ENCODE results near the gene ZNF217. TPM values are rescaled to one million over a fixed set of nuclear protein-coding genes. Genes with fewer than 3 reads are reported as not detected.
"Not testable (repeated sequence)": the region's sequence is repeated elsewhere in the genome, so short reads cannot be mapped to it uniquely, and the experiment has no call there.

Gene ZNF217
- total RNA-seq, 5 donors from 2014 or later (not counting 1 experiment from before 2014, with no cell fraction given), result 57.6 to 92.4 (median 87.5) TPM

DNA sequence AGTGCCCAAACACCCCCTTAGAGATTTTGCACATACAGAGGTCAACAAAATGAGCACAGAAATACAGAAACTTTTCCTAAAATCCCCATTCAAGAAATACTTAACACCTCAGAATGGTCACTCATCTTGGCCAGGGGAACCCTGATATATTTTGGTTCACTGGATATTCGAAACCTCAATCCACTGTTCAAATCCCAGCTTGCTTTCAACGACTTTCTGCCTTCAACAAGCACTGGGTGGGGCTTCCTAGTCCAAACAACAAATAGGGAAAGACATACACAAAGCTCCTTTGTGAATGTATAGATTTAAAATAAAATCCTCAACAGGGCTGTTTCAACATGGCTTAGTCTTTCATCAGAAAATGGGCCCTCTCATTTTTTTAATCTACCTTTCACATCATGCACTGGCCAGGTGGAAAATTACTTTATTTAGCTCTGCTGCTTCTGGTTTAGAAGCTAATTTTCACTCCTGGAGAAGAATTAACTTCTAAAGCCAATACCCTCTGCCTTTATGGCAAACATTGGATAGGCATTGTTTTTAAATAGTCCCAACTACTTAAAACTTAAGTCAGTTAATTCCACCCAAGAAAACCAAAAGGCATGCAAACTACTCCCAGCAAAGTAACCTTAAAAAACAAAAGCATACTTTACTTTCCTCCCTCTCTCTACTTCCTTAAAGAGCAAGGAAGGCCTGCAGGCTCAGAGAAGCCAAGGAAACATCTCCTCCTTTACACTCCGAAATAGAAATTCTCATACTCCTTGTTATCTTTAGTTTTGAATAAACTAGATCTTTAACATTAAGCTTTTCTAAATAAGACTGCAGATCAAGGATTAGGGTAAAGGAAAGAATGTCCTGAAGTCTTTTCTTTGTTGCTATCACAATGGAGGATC lies 9.7 kb downstream of the ZNF217 start:
- H3K9me3 Mint-ChIP-seq; ATAC-seq (replicated peaks in 1 of 4); DNase-seq; H3K9me3 ChIP-seq; H3K27me3 Mint-ChIP-seq; H3K4me3 ChIP-seq (ENCODE audit: control insufficient read depth in 1 of 2, extremely low read depth in 1 of 2, low read length in 1 of 2); H3K27me3 ChIP-seq (replicated peaks in 1 of 2; ENCODE audit: control insufficient read depth in 2 of 2, extremely low read depth in 1 of 2, insufficient read depth in 2 of 2, low read length in 1 of 2): not testable (repeated sequence)
- ChIA-PET CTCF (interaction anchor here in 1 of 2 donors (1.1 to 1.9 kb wide), 6 partner anchors 8 to 356 kb away, joined by 4 to 6 read pairs (median 6); no protein-coding TSS in a partner anchor), POLR2A (interaction anchor here in 1 of 2 donors (0.5 to 0.6 kb wide), 2 partner anchors 26 to 59 kb away, joined by 4 to 5 read pairs; no protein-coding TSS in a partner anchor)
- Histone ChIP-seq H3K36me3 (ENCODE audit: control insufficient read depth in 2 of 2, extremely low read depth in 1 of 2, insufficient read depth in 1 of 2, low read length in 1 of 2) (peaks cover 3 to 31% of the 10 kb centered on the region in 2 donors), H3K27ac (ENCODE audit: low read length) (peak overlapping the region; percentile 84), H3K4me1 (ENCODE audit: control insufficient read depth in 1 of 2, extremely low read depth in 1 of 2, insufficient read depth in 2 of 2, low read length in 2 of 2) (peaks cover 50 to 61% of the 10 kb centered on the region in 2 experiments)
- peaks cover 82 to 88% (median 84%) of the 10 kb centered on the region in 3 donors for H3K4me1 Mint-ChIP-seq
- H3K27ac Mint-ChIP-seq, result peak overlapping the region; percentile 92 to 95
- H3K36me3 Mint-ChIP-seq, result peaks cover 20% of the 10 kb centered on the region
- WGBS (ENCODE audit: insufficient coverage), result no CpG with 5 or more reads among the region's 3 CpGs
- peak overlapping the region; percentile 47 to 90 (median 78) for H3K4me3 Mint-ChIP-seq

DNA sequence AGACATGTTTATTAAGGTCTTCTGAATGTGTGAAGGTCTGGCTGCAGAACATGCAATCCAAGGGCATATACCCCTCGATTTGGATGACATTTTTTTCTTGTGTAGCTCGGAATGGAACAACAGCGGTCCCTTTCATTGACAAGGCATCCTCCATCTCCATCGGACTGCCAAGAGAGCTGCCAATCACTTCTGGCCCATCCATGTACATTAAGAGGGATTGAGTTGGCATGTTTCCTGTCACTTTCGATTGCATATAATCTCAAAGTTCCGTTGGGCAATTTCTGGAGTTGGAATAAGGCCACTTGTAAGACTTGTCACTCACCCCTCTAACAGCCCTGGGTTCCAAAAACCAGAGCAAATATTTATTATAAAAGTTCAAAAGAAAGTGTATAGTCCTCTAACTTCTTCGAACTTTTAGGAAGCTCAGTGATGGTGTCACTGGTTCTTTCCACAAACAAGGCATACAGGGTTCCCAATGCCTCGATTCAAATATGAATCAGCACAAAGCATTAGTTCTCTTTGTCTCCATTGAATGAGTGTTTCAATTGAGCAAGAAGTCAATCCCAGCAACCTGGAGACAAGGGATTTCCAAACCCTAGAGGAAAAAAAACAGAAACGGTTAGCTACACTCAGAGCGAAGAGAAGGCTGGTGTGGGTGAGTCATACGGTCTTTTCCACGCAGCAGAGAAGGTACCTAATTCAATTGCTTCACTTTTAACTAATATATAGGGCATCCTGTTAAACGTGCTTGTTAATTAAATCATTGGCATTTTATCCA lies 10.9 kb downstream of the ZNF217 start:
- Mint-ChIP-seq H3K27ac (peak overlapping the region; percentile 92 to 95), H3K27me3 (no peaks in the 10 kb centered on the region), H3K4me3 (peak overlapping the region; percentile 78 to 90 (median 81)), H3K36me3 (peaks cover 22% of the 10 kb centered on the region), H3K4me1 (peaks cover 88 to 93% (median 91%) of the 10 kb centered on the region in 3 donors), H3K9me3 (no peaks in the 10 kb centered on the region)
- ATAC-seq (replicated peaks in 1 of 4) (peak; percentile 38 to 57 (median 53)), DNase-seq (peak in 14 of 35 experiments; percentile 11 to 77 (median 34))
- peaks cover 3 to 35% of the 10 kb centered on the region in 2 donors for H3K36me3 ChIP-seq (ENCODE audit: control insufficient read depth in 2 of 2, extremely low read depth in 1 of 2, insufficient read depth in 1 of 2, low read length in 1 of 2)
- no CpG with 5 or more reads among the region's 13 CpGs for WGBS (ENCODE audit: insufficient coverage)
- H3K4me1 ChIP-seq (ENCODE audit: control insufficient read depth in 1 of 2, extremely low read depth in 1 of 2, insufficient read depth in 2 of 2, low read length in 2 of 2), result peaks cover 58 to 68% of the 10 kb centered on the region in 2 experiments
- H3K27me3 ChIP-seq (replicated peaks in 1 of 2; ENCODE audit: control insufficient read depth in 2 of 2, extremely low read depth in 1 of 2, insufficient read depth in 2 of 2, low read length in 1 of 2), result no peaks in the 10 kb centered on the region
- H3K4me3 ChIP-seq (ENCODE audit: control insufficient read depth in 1 of 2, extremely low read depth in 1 of 2, low read length in 1 of 2), result peak overlapping the region; percentile 4 to 53
- ChIA-PET CTCF (interaction anchor here in 1 of 2 donors (0.6 to 1.9 kb wide), 9 partner anchors 9 to 357 kb away, joined by 3 to 6 read pairs (median 5); no protein-coding TSS in a partner anchor), POLR2A (interaction anchor here (0.6 to 0.7 kb wide), 3 partner anchors 27 to 382 kb away, joined by 3 to 4 read pairs (median 3); no protein-coding TSS in a partner anchor)
- peak overlapping the region; percentile 84 for H3K27ac ChIP-seq (ENCODE audit: low read length)
- H3K9me3 ChIP-seq, result no peaks in the 10 kb centered on the region

DNA sequence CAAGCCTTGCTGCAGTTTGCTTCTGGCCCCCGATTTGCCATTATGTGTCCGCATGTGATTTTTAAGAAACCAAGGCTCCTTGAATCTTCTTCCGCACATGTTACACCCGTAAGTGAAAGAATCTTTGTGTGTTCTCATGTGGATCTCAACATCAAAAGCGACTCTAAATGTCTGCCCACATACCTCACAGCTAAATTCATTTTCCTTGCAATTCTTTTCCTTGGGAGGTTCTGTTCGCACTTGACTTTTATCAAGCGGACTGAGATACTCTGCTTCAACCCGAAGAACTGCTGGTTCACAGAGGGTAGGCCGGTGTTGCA lies 11.4 kb downstream of the ZNF217 start:
- ChIA-PET CTCF (interaction anchor here (0.6 to 1.9 kb wide), 9 partner anchors 10 to 358 kb away, joined by 3 to 6 read pairs (median 5); no protein-coding TSS in a partner anchor), POLR2A (interaction anchor here in 1 of 2 donors (0.6 kb wide), 1 partner anchor 290 kb away, joined by 3 read pairs; no protein-coding TSS in a partner anchor)
- H3K4me1 Mint-ChIP-seq, result peaks cover 92 to 97% (median 94%) of the 10 kb centered on the region in 3 donors
- peak overlapping the region; percentile 53 to 60 for H3K4me3 ChIP-seq (ENCODE audit: control insufficient read depth in 1 of 2, extremely low read depth in 1 of 2, low read length in 1 of 2)
- peak overlapping the region; percentile 78 to 90 (median 81) for H3K4me3 Mint-ChIP-seq
- H3K27ac ChIP-seq (ENCODE audit: low read length), result peak overlapping the region; percentile 84
- H3K36me3 Mint-ChIP-seq, result peaks cover 28% of the 10 kb centered on the region
- no peaks in the 10 kb centered on the region for H3K27me3 Mint-ChIP-seq
- WGBS (ENCODE audit: insufficient coverage), result 7% methylated on average over 6 of the region's 9 CpGs
- peaks cover 61 to 66% of the 10 kb centered on the region in 2 experiments for H3K4me1 ChIP-seq (ENCODE audit: control insufficient read depth in 1 of 2, extremely low read depth in 1 of 2, insufficient read depth in 2 of 2, low read length in 2 of 2)
- H3K9me3 ChIP-seq, result no peaks in the 10 kb centered on the region
- H3K27me3 ChIP-seq (replicated peaks in 1 of 2; ENCODE audit: control insufficient read depth in 2 of 2, extremely low read depth in 1 of 2, insufficient read depth in 2 of 2, low read length in 1 of 2), result no peaks in the 10 kb centered on the region
- H3K36me3 ChIP-seq (ENCODE audit: control insufficient read depth in 2 of 2, extremely low read depth in 1 of 2, insufficient read depth in 1 of 2, low read length in 1 of 2), result peaks cover 3 to 41% of the 10 kb centered on the region in 2 donors
- ATAC-seq (replicated peaks in 1 of 4) (peak in 3 of 4 experiments; percentile 6 to 16 (median 11)), DNase-seq (peak in 1 of 35 experiments; percentile 53)
- H3K9me3 Mint-ChIP-seq, result no peaks in the 10 kb centered on the region
- peak overlapping the region; percentile 92 to 95 for H3K27ac Mint-ChIP-seq

DNA sequence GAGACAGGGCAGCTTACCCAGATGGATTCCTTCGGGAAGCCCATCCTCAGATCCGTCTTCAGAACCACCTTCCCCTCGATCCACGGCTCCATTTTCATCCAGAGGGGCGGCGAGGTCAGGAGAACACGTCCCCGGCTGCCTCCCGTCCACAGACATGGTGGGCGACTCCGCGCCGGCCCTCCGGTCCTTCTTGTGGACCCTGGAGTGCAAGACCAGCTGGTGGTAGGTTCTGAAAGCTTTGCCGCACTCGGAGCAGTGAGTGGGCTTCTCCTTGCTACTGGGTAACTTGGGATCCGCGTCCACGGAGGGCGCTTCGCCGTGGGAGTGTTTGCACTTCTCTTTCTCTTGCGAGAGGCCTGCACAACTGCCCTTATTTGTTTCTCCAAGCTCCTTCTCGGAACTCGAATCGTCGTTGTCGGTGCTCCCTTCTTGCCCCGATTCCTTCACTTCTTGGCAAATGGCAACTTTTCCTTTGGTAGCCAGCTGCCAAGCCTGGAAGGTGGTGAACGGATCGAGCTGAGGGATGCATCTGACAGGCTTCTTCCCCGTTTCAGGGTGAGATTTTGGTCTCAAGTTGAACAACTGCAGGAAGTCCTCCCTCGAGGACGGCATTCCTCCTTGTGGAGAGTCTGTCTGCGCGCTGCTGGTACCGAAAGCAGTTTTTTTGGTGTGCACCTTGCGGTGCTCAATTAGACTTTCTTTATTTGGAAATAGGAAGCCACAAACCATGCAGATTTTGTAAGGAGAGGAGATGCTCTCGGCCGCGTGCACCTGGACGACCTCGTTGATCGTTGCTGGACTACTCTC lies 12.0 kb downstream of the ZNF217 start:
- Histone ChIP-seq H3K4me1 (ENCODE audit: control insufficient read depth in 1 of 2, extremely low read depth in 1 of 2, insufficient read depth in 2 of 2, low read length in 2 of 2) (peaks cover 60 to 62% of the 10 kb centered on the region in 2 experiments), H3K27ac (ENCODE audit: low read length) (peak overlapping the region; percentile 84), H3K9me3 (no peaks in the 10 kb centered on the region), H3K4me3 (ENCODE audit: control insufficient read depth in 1 of 2, extremely low read depth in 1 of 2, low read length in 1 of 2) (peak overlapping the region; percentile 53 to 60), H3K27me3 (replicated peaks in 1 of 2; ENCODE audit: control insufficient read depth in 2 of 2, extremely low read depth in 1 of 2, insufficient read depth in 2 of 2, low read length in 1 of 2) (no peaks in the 10 kb centered on the region), H3K36me3 (ENCODE audit: control insufficient read depth in 2 of 2, extremely low read depth in 1 of 2, insufficient read depth in 1 of 2, low read length in 1 of 2) (peaks cover 3 to 46% of the 10 kb centered on the region in 2 donors)
- Mint-ChIP-seq H3K36me3 (peaks cover 33% of the 10 kb centered on the region), H3K4me1 (peaks cover 93 to 97% (median 94%) of the 10 kb centered on the region in 3 donors), H3K4me3 (peak overlapping the region; percentile 78 to 90 (median 81)), H3K9me3 (no peaks in the 10 kb centered on the region), H3K27me3 (no peaks in the 10 kb centered on the region), H3K27ac (peak overlapping the region; percentile 92 to 95)
- CTCF ChIA-PET, result interaction anchor here (0.5 to 1.9 kb wide), 5 partner anchors 10 to 355 kb away, joined by 3 to 6 read pairs (median 5); no protein-coding TSS in a partner anchor
- 33% methylated on average over 31 of the region's 44 CpGs for WGBS (ENCODE audit: insufficient coverage)
- ATAC-seq (replicated peaks in 1 of 4) (peak in 2 of 4 experiments; percentile 10 to 19), DNase-seq (peak in 9 of 35 experiments; percentile 10 to 56 (median 29))
- POLR2A ChIA-PET, result interaction anchor here (0.5 to 0.6 kb wide), 2 partner anchors 13 to 290 kb away, joined by 3 read pairs; no protein-coding TSS in a partner anchor

DNA sequence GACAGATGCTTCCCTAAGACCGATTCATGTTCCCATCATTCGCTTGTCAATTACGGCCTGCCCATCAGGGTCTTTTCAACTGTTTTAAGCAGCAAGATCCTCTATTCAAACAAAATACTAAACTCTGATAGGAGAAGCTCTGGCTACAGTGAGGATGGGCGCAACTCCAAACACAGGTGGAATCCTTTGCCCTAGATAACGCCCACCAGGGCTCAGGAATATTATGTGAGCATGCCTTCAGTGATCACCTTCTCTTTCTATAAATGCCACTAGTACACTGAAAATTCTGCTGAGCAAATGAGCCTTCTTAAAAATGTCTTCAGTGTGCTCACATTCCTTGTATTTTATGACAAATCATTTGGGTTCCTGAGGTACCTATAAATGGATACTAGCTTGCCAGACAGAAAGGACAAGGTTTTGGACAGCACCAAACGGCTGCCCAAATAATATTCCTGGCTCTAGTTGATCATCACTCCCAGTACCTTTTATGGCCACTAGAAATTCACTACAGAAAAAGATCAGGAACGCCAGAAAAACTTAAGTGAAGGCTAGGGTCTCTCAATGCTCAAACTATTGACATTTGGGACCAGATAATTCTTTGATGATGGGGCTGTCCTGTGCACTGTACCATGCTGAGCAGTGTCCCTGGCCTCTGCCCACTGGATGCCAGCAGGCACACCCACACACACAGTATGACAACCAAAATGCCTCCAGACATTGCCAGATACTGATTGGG lies 13.1 kb downstream of the ZNF217 start:
- Histone ChIP-seq H3K9me3 (no peaks in the 10 kb centered on the region), H3K4me3 (ENCODE audit: control insufficient read depth in 1 of 2, extremely low read depth in 1 of 2, low read length in 1 of 2) (peak overlapping the region; percentile 53 to 67), H3K27me3 (replicated peaks in 1 of 2; ENCODE audit: control insufficient read depth in 2 of 2, extremely low read depth in 1 of 2, insufficient read depth in 2 of 2, low read length in 1 of 2) (no peaks in the 10 kb centered on the region), H3K36me3 (ENCODE audit: control insufficient read depth in 2 of 2, extremely low read depth in 1 of 2, insufficient read depth in 1 of 2, low read length in 1 of 2) (peaks cover 4 to 57% of the 10 kb centered on the region in 2 donors), H3K27ac (ENCODE audit: low read length) (peak overlapping the region; percentile 84), H3K4me1 (ENCODE audit: control insufficient read depth in 1 of 2, extremely low read depth in 1 of 2, insufficient read depth in 2 of 2, low read length in 2 of 2) (peaks cover 53 to 62% of the 10 kb centered on the region in 2 experiments)
- peak in 1 of 4 experiments; percentile 5 for ATAC-seq (replicated peaks in 1 of 4)
- Mint-ChIP-seq H3K36me3 (peaks cover 44% of the 10 kb centered on the region), H3K9me3 (no peaks in the 10 kb centered on the region), H3K27ac (peak overlapping the region; percentile 92 to 95), H3K4me3 (peak overlapping the region; percentile 78 to 90 (median 81)), H3K27me3 (no peaks in the 10 kb centered on the region), H3K4me1 (peaks cover 93 to 97% (median 94%) of the 10 kb centered on the region in 3 donors)
- ChIA-PET POLR2A (interaction anchor here in 1 of 2 donors (0.5 kb wide), 2 partner anchors 14 to 22 kb away, joined by 3 read pairs; no protein-coding TSS in a partner anchor), CTCF (interaction anchor here (0.5 to 3.8 kb wide), 9 partner anchors 8 to 358 kb away, joined by 3 to 34 read pairs (median 6); no protein-coding TSS in a partner anchor)
- DNase-seq, result peak in 1 of 35 experiments; percentile 10
- WGBS (ENCODE audit: insufficient coverage), result 0% methylated on average over 2 of the region's 7 CpGs
